HS-5 (cell line): ENCODE results near the gene TP53I11.

Experiments used
- DNase-seq: peaks from one replicate; pipeline ENCODE4 v3.0.0-alpha.2; 2012; ENCODE audit warnings: low read depth

The TP53I11 gene

DNA sequence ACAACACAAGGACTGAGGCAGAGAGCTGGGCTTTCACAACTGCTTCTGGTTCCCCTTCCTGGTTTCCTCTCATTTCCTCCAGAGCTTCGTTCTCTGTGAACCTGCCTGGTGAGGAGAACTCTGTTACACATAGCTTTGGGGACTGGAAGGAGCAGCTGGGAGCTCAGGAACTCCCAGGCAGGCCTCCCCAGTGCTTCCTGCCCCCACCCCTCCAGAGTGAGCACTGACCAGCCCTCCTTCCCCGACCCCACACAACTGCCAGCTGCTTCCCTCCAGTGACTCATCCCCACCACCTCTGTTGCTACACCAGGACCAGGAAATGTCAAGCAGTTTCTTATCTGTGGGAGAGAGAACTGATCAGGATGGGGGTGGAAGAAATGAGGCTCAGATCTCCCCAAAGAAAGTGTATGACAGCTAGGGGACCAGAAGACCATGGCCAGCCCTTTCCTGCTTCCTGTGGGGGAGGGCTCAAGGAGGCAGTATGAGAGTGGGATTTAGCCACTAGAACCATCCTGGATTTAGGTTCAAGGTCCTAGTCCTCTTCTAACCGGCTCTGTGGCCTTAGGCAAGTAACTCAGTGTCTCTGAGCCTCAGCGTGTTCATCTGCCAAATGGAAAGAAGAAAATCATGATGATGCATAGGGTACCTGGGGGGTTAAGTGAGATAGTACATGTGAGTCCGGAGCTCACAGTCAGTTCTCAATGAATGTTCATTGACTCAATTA lies 4.5 kb upstream of the TP53I11 start:
- peak; percentile 61 for DNase-seq

DNA sequence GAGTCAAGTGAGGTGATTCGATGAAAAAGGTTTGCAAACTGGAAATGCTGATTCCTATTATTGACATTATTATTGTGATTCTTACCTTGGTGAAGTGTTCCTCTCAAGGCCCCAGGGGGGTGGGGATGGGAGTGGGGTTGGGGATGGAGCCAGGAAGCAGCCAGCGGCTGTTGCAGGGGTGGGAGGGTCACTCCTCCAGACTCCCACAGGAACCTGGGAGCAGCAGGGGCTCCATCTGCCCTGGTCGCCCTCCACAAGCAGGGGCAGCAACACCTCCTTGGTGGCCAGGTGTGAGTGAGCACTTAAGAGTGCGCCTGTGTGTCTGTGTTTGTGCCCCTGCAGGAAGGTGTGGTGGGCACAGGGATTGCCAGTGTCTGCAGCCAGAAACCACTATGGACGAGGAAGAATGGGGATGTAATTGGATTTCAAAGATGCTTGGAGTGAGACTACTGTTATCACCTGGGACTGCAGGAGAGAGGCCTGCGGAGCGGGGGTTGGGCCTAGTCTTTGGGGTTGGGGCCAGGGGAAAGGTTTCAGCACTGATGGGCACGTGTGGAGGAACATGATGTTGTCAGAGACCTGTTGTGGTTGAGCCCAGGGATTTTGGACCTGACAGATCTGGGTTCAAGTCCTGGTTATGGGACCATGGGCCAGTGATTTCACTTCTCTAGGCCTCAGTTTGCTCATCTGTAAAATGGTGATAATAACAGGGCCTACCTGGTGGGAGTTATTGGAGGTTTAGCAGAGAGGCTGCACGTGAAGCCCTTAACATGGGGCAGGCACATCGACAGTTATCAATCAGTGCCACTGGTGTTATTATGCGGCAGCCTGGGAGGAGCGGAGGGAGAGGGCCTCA lies 3.6 kb upstream of the TP53I11 start:
- no peak for DNase-seq

DNA sequence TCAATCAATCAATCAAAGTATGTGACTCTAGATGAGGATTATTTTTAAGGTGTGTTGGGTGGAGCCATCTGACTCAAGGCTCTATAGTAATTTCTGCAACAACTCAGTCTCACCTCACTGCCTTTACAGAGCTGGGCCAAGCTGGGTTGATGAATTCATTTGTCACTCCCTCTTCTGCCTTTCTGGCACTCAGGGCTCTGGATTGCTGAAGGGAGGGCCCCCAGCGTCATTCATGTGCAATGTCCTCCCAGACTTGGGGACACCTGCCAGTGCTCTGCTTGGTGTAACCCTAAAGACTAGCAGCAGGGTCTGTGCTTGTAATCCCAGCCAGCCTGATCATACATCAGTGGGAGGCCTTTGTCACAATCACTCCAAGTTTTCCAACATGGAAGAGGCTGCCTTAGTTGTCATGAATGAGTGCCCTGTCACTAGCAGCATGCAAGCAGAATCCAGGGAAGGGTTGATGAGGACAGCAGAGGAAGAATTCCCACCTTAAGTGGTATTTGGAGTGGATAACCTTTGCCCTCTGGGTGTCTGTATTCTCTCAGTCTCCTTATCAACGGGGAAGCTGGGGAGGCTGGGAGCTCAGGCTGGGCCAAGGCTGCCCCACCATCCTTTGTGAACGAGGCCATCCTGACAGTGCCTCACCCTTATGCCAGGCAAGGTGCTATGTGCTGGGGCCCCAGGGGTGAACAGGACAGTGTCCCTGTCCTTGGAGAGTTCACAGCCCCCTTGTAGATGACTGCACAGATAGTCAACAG lies 2.0 kb upstream of the TP53I11 start:
- no peak for DNase-seq

GRCh38 chr11:44952082-44952481 lies 1.4 kb upstream of the TP53I11 start:
- DNase-seq: no peak

GRCh38 chr11:44950031-44950624 lies 555 bp downstream of the TP53I11 start:
- DNase-seq: no peak

DNA sequence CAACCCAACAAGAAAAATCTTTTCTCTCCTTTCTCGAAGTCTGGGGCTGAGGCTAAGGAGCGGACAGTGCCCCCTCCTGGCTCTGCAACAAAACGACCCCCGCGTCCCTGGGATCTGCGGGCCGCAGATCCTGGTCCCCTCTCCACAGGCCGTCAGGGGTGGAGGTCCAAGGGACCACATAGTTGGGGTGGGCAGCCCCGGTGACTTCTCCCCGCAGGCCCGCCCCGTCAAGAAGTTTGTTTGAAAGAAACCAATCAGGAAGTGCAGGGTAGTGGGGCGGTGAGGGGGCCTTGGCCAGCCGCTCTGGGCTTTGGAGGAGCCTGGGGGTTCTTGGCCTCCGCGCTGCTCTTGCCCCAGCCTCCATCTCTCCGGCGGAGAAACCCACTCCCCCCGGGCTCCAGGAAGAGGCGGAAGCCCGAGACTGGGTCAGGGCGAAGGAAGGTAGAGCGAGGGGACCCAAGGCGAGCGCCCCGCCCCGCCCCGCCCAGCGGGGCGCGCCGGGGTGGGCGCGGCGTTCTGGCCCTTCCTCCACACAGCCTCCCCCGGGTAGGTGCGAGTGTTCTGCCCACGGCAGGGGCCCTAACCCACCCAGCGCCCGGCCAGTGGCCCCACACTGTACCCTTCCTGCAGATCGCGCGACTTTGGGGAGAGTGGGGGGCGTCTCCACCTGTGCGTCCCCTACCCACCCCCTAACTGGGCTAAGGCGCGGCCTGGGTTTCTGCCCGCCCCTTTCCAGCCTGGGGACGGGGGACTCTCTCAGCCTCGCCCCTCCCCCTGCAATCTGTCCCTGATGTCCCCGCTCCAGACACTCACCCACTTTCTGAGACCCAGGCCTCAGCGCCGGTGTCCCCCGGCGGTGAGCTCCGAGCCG lies 1.3 kb downstream of the TP53I11 start:
- DNase-seq: no peak

DNA sequence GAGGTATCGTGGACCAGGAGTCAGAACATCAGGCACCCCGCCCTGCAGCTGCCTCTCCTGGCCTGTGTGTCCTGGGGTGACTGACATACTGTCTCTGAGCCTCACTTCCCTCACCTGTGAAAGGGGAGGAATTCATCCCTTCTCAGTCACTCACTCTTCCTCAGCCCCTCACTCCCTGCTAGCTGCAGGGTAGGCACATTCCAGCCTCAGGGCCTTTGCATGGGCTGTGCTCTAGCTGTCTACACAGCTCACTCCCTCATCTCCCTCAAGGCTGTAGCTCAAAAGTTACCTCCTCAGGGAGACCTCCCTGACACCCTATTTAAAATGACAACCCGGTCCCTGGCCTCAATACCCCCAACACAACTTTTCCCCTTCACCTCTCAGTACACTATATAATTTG lies 2.5 kb downstream of the TP53I11 start:
- DNase-seq: no peak

GRCh38 chr11:44947114-44947513 lies 3.6 kb downstream of the TP53I11 start:
- no peak for DNase-seq

DNA sequence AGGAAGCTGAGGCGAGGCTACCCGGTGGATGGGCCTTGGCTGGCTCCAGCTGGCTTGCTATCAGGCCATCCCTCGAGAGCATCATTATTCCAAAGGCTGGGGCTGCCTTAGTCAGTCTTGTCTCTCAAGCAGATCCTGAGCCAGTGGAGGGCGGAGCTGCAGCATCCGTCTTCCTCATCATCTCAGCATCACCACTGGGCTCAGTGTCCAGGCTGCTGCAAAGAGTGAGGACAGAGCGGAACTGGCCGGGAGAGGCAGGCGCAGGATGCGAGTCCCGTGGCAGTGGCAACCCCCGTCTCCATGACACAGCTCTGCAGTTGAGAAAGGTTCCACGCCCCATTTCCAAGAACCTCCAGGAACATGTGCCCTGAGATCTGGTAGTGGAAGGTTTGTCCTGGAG lies 4.4 kb downstream of the TP53I11 start:
- DNase-seq: no peak

GRCh38 chr11:44945666-44946065 lies 5.0 kb downstream of the TP53I11 start:
- no peak for DNase-seq

DNA sequence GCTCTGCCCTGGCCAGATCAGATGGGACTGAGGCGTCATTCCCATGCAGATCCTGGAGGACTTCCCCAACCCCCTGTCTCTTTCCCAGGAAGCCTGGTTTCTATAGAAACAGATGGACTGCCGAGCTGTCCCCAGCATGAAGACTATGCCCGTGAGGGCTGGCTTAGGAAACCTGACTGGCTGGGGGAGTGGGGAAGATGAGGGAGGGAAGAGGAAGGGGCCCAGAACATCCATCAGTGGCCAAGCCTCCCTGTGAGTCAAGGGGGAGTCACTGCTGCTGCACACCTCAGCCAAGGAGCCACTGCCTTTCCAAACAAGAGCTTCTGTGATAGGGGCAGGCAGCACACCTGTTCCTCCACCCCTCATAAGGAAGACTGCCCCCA lies 5.8 kb downstream of the TP53I11 start:
- DNase-seq: no peak

DNA sequence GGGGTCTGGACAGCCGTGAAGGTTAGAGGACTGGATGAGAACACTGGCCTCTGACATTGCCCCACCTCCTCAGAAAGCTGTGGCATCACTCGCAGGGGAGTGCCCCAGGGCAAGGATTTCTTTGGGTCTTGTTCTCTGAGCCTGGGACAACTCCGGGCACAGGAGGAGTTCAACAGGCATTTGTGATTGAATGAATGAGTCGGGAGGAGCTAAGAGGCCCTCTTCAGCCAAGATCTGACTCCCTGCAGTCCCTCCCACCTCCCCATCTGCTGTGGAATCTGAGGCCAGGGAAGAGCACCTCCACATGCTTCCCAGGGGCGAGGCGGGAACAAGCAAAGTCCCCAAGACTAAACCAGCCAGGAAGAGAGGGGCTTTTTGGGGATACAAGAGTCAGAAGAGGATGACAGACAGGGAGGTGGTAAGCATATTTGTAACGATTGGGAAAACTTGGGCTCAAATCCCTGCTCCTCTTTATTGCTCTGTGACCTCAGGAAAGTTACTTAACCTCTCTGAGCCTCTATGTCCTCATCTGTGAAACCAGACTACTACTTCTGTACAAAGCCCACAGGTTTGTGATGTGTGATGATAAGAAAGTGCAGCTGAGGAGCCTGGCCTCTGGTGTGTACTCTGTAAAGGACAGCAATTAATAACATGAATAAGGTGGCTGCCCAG lies 6.4 kb downstream of the TP53I11 start:
- DNase-seq: no peak

- no peak for DNase-seq
Measured at GRCh38 chr11:44943696-44944095, 7.0 kb downstream of the TP53I11 start.

GRCh38 chr11:44943118-44943517 lies 7.6 kb downstream of the TP53I11 start:
- DNase-seq: no peak

- no peak for DNase-seq
Measured at GRCh38 chr11:44942029-44942955, 8.4 kb downstream of the TP53I11 start.

GRCh38 chr11:44941259-44942021 lies 9.2 kb downstream of the TP53I11 start:
- no peak for DNase-seq

DNA sequence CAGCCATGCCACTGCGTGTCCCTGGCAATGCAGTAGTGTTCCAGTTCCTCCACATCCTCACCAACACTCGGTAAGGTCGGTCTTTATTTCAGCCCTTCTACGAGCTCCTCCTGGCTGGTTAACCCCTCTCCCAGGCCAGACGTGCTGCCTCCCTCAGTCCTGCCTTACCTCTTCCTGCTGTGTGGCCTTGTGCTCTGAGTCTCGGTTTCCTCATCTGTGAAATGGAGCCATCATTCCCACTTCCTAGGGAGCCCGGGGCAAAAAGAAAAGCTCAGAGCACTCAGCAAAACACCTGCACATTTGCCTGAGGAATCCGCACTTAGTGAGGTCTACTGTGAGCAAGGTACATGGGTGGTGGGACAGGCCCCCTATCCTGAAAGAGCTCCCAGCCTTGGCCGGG lies 9.8 kb downstream of the TP53I11 start:
- no peak for DNase-seq

DNA sequence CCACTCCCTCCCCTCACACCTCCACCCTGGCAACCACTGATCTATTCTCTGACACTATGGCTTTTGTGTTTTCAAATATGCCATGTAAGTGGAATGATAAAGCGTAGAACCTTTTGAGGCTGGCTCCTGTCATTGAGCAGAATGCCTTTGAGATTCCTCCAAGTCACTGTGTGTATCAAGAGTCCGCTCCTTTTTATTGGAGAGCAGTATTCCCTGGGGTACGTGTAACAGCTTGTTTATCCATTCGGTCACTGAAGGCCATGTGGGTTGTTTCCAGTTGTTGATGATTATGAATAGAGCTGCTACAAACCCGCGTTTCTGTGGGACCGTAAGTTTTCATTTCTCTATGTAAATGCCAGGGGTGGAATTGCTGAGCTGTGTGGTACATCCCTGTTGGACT lies 10.3 kb downstream of the TP53I11 start:
- no peak for DNase-seq
